HK-2 (cell line): Measurements from ENCODE around the gene MAD1L1.
"Not testable (repeated sequence)": the region's sequence is repeated elsewhere in the genome, so short reads cannot be mapped to it uniquely, and the experiment has no call there.

ENCODE experiments used
- DNase-seq: peaks from one replicate; pipeline ENCODE4 v3.0.0-alpha.2; 2018; ENCODE audit not compliant: unreplicated experiment

Gene MAD1L1

GRCh38 chr7:1864161-1864940 is 368.4 kb downstream of the MAD1L1 start:
- DNase-seq: no peak

- DNase-seq: no peak
Measured at GRCh38 chr7:1863091-1863900, 369.4 kb downstream of the MAD1L1 start.

GRCh38 chr7:1862560-1862959 is 370.2 kb downstream of the MAD1L1 start:
- DNase-seq: no peak

- DNase-seq: no peak
Measured at GRCh38 chr7:1861799-1862458, 370.8 kb downstream of the MAD1L1 start.

GRCh38 chr7:1860881-1861798 is 371.6 kb downstream of the MAD1L1 start:
- not testable (repeated sequence) for DNase-seq

GRCh38 chr7:1859266-1860035 is 373.3 kb downstream of the MAD1L1 start:
- DNase-seq: no peak

GRCh38 chr7:1858435-1859265 is 374.1 kb downstream of the MAD1L1 start:
- DNase-seq: no peak

- no peak for DNase-seq
Measured at GRCh38 chr7:1857487-1858421, 375.0 kb downstream of the MAD1L1 start.

- DNase-seq: no peak
Measured at GRCh38 chr7:1856888-1857441, 375.8 kb downstream of the MAD1L1 start.

GRCh38 chr7:1856161-1856887 is 376.4 kb downstream of the MAD1L1 start:
- DNase-seq: no peak

GRCh38 chr7:1855725-1856160 is 377.0 kb downstream of the MAD1L1 start:
- no peak for DNase-seq

- no peak for DNase-seq
Measured at GRCh38 chr7:1854866-1855724, 377.6 kb downstream of the MAD1L1 start.

GRCh38 chr7:1853986-1854865 is 378.5 kb downstream of the MAD1L1 start:
- DNase-seq: no peak

- no peak for DNase-seq
Measured at GRCh38 chr7:1853431-1853985, 379.2 kb downstream of the MAD1L1 start.
